IMR-90 (cell line): ENCODE data around the gene LY86. TPM values are rescaled to one million over a fixed set of nuclear protein-coding genes. Genes with fewer than 3 reads are reported as not detected.

ENCODE experiments used
- ATAC-seq: fragments of 200-7000 bp; cut with Tn5 transposase; 2 replicates; pipeline ENCODE4 v1.9.1; 2020; ENCODE audit warnings: low read depth, mild to moderate bottlenecking, moderate library complexity
- BruUV-seq: library from RNA; stranded (reverse); fragments of 400-500 nt; replicated peaks from 2 replicates; lab custom pipeline; 2021; lab: Mats Ljungman, UMichigan
- CTCF ChIA-PET: fragments of 300-600 bp; formaldehyde crosslinking; extraction: SDS; loops from one replicate; lab custom pipeline; 2021; ENCODE audit warnings: antibody characterized with exemption; lab: Yijun Ruan, JAX
- POLR2A ChIA-PET: fragments of 300-600 bp; sonication (Branson Sonifier 250); formaldehyde crosslinking; loops from one replicate; lab custom pipeline; 2022; ENCODE audit warnings: antibody characterized with exemption; ENCODE audit not compliant: unreplicated experiment; lab: Charles Lee
- DNase-seq: peaks from one replicate; pipeline ENCODE4 v3.0.0; 2013
- H2AFZ ChIP-seq: replicated peaks from 2 replicates; pipeline ENCODE3; 2013; ENCODE audit warnings: low read length, mild to moderate bottlenecking; ENCODE audit not compliant: poor library complexity
- H2AK5ac ChIP-seq: 2 replicates; pipeline ENCODE4 v1.6.1; 2013; ENCODE audit warnings: low read depth, low read length, inconsistent platforms
- H2AK9ac ChIP-seq: replicated peaks from 2 replicates; pipeline ENCODE3; 2013; ENCODE audit warnings: mild to moderate bottlenecking, low read depth, low read length, moderate library complexity; ENCODE audit not compliant: poor library complexity
- H2BK120ac ChIP-seq: 2 replicates; pipeline ENCODE4 v1.6.1; 2013; ENCODE audit warnings: low read depth, low read length, inconsistent platforms
- H2BK15ac ChIP-seq: 3 replicates; pipeline ENCODE4 v1.6.1; 2013; ENCODE audit warnings: low read depth, low read length, inconsistent platforms
- H2BK20ac ChIP-seq: 2 replicates; pipeline ENCODE4 v1.6.1; 2013; ENCODE audit warnings: low read depth, mild to moderate bottlenecking, inconsistent platforms, low read length, moderate library complexity
- H2BK5ac ChIP-seq: 2 replicates; pipeline ENCODE4 v1.6.1; 2013; ENCODE audit warnings: mild to moderate bottlenecking, low read depth, low read length, inconsistent platforms; ENCODE audit not compliant: poor library complexity, severe bottlenecking
- H3K14ac ChIP-seq: replicated peaks from 2 replicates; pipeline ENCODE4 v1.6.1; 2013; ENCODE audit warnings: low read depth, low read length, inconsistent platforms
- H3K18ac ChIP-seq: 2 replicates; pipeline ENCODE4 v1.6.1; 2013; ENCODE audit warnings: low read depth, low read length, control low read depth
- H3K23ac ChIP-seq: 2 replicates; pipeline ENCODE4 v1.6.1; 2013; ENCODE audit warnings: low read depth, low read length, inconsistent platforms
- H3K27ac ChIP-seq: 2 replicates; pipeline ENCODE4 v1.5.1; 2013; ENCODE audit warnings: mild to moderate bottlenecking, control low read depth, low read length; ENCODE audit not compliant: insufficient read depth
- H3K27me3 ChIP-seq: 2 replicates; pipeline ENCODE4 v1.6.1; 2013; ENCODE audit warnings: low read length; ENCODE audit not compliant: control insufficient read depth, insufficient read depth
- H3K36me3 ChIP-seq: 2 replicates; pipeline ENCODE4 v1.6.1; 2013; ENCODE audit warnings: low read length, mixed read lengths; ENCODE audit not compliant: control insufficient read depth, insufficient read depth
- H3K4ac ChIP-seq: 2 replicates; pipeline ENCODE4 v1.6.1; 2013; ENCODE audit warnings: low read depth, low read length, inconsistent platforms
- H3K4me1 ChIP-seq: 2 replicates; pipeline ENCODE4 v1.6.1; 2013; ENCODE audit warnings: low read length, mixed read lengths; ENCODE audit not compliant: control insufficient read depth, insufficient read depth
- H3K4me2 ChIP-seq: 2 replicates; pipeline ENCODE4 v1.6.1; 2013; ENCODE audit warnings: low read depth, mild to moderate bottlenecking, control low read depth, low read length, moderate library complexity
- H3K4me3 ChIP-seq: 2 replicates; pipeline ENCODE4 v1.5.1; 2013; ENCODE audit warnings: low read depth, mild to moderate bottlenecking, control low read depth, low read length, moderate library complexity; ENCODE audit not compliant: insufficient read depth
- H3K56ac ChIP-seq: 2 replicates; pipeline ENCODE4 v1.6.1; 2013; ENCODE audit warnings: low read length, inconsistent platforms; ENCODE audit not compliant: insufficient read depth; ENCODE audit errors: extremely low read depth
- H3K79me1 ChIP-seq, 2 experiments: 2 replicates each; pipeline ENCODE4 v1.6.1; 2013; ENCODE audit warnings: low read length in 2 of 2, inconsistent platforms in 1 of 2, low read depth in 1 of 2
- H3K9ac ChIP-seq: 2 replicates; pipeline ENCODE4 v1.6.1; 2013; ENCODE audit warnings: low read depth, low read length, control low read depth
- H3K9me1 ChIP-seq: 2 replicates; pipeline ENCODE4 v1.6.1; 2013; ENCODE audit warnings: low read length, inconsistent platforms; ENCODE audit not compliant: insufficient read depth
- H3K9me3 ChIP-seq: 2 replicates; pipeline ENCODE4 v1.6.1; 2013; ENCODE audit warnings: low read length; ENCODE audit not compliant: control insufficient read depth, insufficient read depth
- H4K20me1 ChIP-seq: 2 replicates; pipeline ENCODE4 v1.6.1; 2013; ENCODE audit warnings: low read length, inconsistent platforms; ENCODE audit not compliant: insufficient read depth
- H4K5ac ChIP-seq: 2 replicates; pipeline ENCODE4 v1.6.1; 2013; ENCODE audit warnings: mild to moderate bottlenecking, low read depth, low read length, control low read depth
- H4K8ac ChIP-seq, 2 experiments: 2 replicates each; pipeline ENCODE4 v1.6.1; 2013; ENCODE audit warnings: low read depth in 2 of 2, low read length in 2 of 2, control low read depth in 1 of 2, inconsistent platforms in 1 of 2
- H4K91ac ChIP-seq: 2 replicates; pipeline ENCODE4 v1.6.1; 2013; ENCODE audit warnings: low read depth, low read length, inconsistent platforms; ENCODE audit not compliant: insufficient read depth
- CTCF ChIP-seq: conservative IDR thresholded peaks from 2 replicates; pipeline ENCODE4 v1.5.1; 2012; ENCODE audit warnings: mild to moderate bottlenecking, low read depth, low read length, improper control_type of control experiment
- ELK1 ChIP-seq: fragments of 150-350 bp; IDR thresholded peaks from 2 replicates; pipeline ENCODE4 v1.6.1; 2016; ENCODE audit warnings: low read depth, mild to moderate bottlenecking, low read length, moderate library complexity, borderline replicate concordance
- MAFK ChIP-seq: IDR thresholded peaks from 2 replicates; pipeline ENCODE4 v1.6.1; 2012; ENCODE audit warnings: low read depth, low read length, improper control_type of control experiment
- POLR2A ChIP-seq: IDR thresholded peaks from 2 replicates; pipeline ENCODE4 v1.6.1; 2012; ENCODE audit warnings: mild to moderate bottlenecking, low read depth, low read length
- RFX5 ChIP-seq: IDR thresholded peaks from 2 replicates; pipeline ENCODE4 v1.8.0; 2012; ENCODE audit warnings: low read depth, mild to moderate bottlenecking, low read length, moderate library complexity
- SMC3 ChIP-seq: fragments of 150-350 bp; IDR thresholded peaks from 2 replicates; pipeline ENCODE4 v1.6.1; 2016; ENCODE audit warnings: low read depth, mild to moderate bottlenecking, antibody characterized with exemption, low read length, moderate library complexity
- WGBS, 2 experiments: methylation state at CpG; one replicate each; pipeline versions ENCODE4 v1.1.5 to v1.1.7; 2013; ENCODE audit warnings: missing lambda C conversion rate in 2 of 2; ENCODE audit not compliant: insufficient read length in 1 of 2; ENCODE audit errors: extremely low coverage in 2 of 2; 5-methylcytosine and 5-hydroxymethylcytosine counted together
- dilution Hi-C: fragments of 300-500 bp; cut with HindIII; formaldehyde crosslinking; loops from one replicate; pipeline ENCODE4 v1.14.3; 2018; ENCODE audit warnings: low sequenced_read_pairs; ENCODE audit not compliant: unreplicated experiment
- in situ Hi-C: fragments of 300-500 bp; cut with MboI; formaldehyde crosslinking; loops from 3 replicates; pipeline ENCODE4 v1.14.3; 2019; ENCODE audit warnings: low sequenced_read_pairs, inconsistent platforms, mixed read lengths
- intact Hi-C: fragments of 100-400 bp; cut with micrococcal nuclease; formaldehyde crosslinking; loops from 2 replicates; pipeline ENCODE4 v1.10.0; 2022
- polyA plus RNA-seq, 3 experiments: library from polyadenylated mRNA; depleted of rRNA; stranded (reverse); fragments of >200 nt; gene quantifications; 2 replicates each; pipeline ENCODE4 v1.2.3, GENCODE V29; 2012; ENCODE audit warnings: low replicate concordance in 1 of 3
- total RNA-seq: library from RNA; depleted of rRNA; stranded (reverse); fragments of >200 nt; gene quantifications from 2 replicates; pipeline ENCODE4 v1.2.3, GENCODE V29; 2012

LY86 gene
- total and polyA plus RNA-seq, 2 of the 4 experiments (the other 2 are of a cell fraction) = not detected

- H3K9me1 ChIP-seq = no peaks in the 10 kb centered on the region
- in situ Hi-C loops = no loop called here
- H3K18ac ChIP-seq = no peak overlapping the region
- no TSS peak for BruUV-seq
- no peak overlapping the region for H3K9ac ChIP-seq
- H2BK15ac ChIP-seq = no peak overlapping the region
- no peak overlapping the region for H2AK5ac ChIP-seq
- WGBS, 2 experiments = 80% methylated on average over 2 of the region's 10 CpGs; no CpG with 5 or more reads in 1 of the 2 experiments
- no peaks in the 10 kb centered on the region for H3K27me3 ChIP-seq
- no peak overlapping the region for H4K91ac ChIP-seq
- H3K36me3 ChIP-seq = no peaks in the 10 kb centered on the region
- no peak overlapping the region for H3K23ac ChIP-seq
- POLR2A ChIA-PET = no interaction called here
- CTCF ChIA-PET = no interaction called here
- H2BK5ac ChIP-seq = no peak overlapping the region
- H3K79me1 ChIP-seq = no peaks in the 10 kb centered on the region
- H3K56ac ChIP-seq = no peak overlapping the region
- no peak overlapping the region for H3K4me3 ChIP-seq
- H3K9me3 ChIP-seq = peaks cover 14% of the 10 kb centered on the region
- DNase-seq (no peak), ATAC-seq (no peak)
- intact Hi-C loops = no loop called here
- no peak overlapping the region for H4K8ac ChIP-seq
- no peak overlapping the region for H2BK120ac ChIP-seq
- no peak overlapping the region for H3K4me2 ChIP-seq
- TF ChIP-seq SMC3 (no peak), MAFK (no peak), POLR2A (no peak), CTCF (no peak), ELK1 (no peak), RFX5 (no peak)
- H3K14ac ChIP-seq = no peak overlapping the region
- no peak overlapping the region for H3K4ac ChIP-seq
- no peak overlapping the region for H2AFZ ChIP-seq
- no peak overlapping the region for H2AK9ac ChIP-seq
- H4K20me1 ChIP-seq = no peaks in the 10 kb centered on the region
- dilution Hi-C loops = no loop called here
- no peaks in the 10 kb centered on the region for H3K4me1 ChIP-seq
- H4K5ac ChIP-seq = no peak overlapping the region
- no peak overlapping the region for H2BK20ac ChIP-seq
- H3K27ac ChIP-seq = no peak overlapping the region
Measured at GRCh38 chr6:6610031-6610591, 21.6 kb downstream of the LY86 start.
